Right ventricle myocardium superior (tissue), 1 donor: ENCODE data around the gene MAP7D2. TPM values are rescaled to one million over a fixed set of nuclear protein-coding genes. Genes with fewer than 3 reads are reported as not detected.

Experiments used
- ATAC-seq: fragments of 200-7000 bp; cut with Tn5 transposase; one replicate; pipeline ENCODE4 v1.9.1; 2020; ENCODE audit warnings: mild to moderate bottlenecking; ENCODE audit not compliant: poor library complexity
- DNase-seq: peaks from one replicate; pipeline ENCODE4 v3.0.0-alpha.2; 2020
- intact Hi-C: fragments of 100-400 bp; cut with DNase I; formaldehyde crosslinking; loops from one replicate; pipeline ENCODE4 v1.11.2; 2022
- total RNA-seq: library from RNA; stranded (reverse); fragmentation: NEBNext Ultra II Directional; extraction: Animal tissue kit (Norgen Biotek cat#: 25700); gene quantifications from one replicate; pipeline ENCODE4 v1.2.1, GENCODE V29; 2021
- donor health status: DM: no; HTN: yes; CAD: no; lungs with severe emphysema.

Gene MAP7D2
- total RNA-seq, 1 donor from 2014 or later = 0.40 TPM

DNA sequence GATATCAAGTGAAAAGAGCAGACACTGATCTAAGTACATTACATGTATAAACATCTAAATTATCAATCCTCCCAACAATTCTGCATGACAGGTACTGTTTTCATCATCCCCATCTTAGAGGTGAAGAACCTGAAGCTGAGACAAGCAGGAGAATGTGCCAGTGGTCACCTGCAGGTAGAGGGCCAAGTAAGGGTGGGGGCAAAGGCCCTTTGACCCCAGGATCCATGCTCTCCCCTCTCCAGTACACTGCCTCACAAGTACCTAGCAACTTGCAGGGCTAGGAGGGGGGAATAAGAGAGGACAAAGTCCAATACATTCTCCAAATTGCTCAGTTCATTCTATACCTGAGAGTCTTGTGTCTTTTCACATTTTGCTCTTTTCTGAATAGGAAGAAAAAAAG lies 8.3 kb upstream of the MAP7D2 start:
- ATAC-seq (no peak), DNase-seq (no peak)
- intact Hi-C loops = no loop called here

DNA sequence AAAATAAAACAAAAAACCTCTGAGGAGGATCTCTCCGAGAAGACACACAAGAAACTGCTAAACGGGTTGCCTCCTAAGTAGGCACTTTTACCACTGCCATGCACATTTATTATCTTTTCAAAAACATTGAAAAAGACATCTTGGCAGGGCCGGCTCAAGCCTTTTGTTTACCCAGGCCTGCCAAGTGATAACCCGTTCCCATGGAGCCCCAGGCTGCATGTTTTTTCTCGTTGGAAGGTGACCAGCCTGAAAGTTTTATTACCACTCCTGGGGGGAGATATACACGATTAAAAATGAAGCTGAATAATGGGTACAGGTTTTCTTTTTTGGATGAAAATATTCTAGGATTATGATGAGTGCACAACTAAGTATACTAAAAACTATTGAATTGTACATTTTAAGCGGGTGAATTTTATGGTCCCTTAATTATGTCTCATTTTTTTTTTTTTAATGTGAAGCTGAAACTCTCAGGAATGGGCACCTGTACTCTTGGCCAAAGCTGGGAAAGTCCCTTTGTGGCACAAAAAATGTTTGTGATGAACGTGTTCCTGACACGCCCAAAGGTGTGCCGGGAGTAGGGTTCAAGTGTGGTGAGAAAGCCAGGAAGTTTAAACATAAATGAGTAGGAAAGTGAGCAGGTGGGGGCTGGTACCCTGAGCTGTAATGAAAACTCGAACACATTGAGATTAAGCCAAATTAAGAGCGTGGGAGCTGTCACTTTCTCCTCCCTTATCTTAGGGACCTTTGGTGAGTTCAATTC lies 1.5 kb upstream of the MAP7D2 start:
- ATAC-seq (no peak), DNase-seq (no peak)
- intact Hi-C loops = no loop called here

DNA sequence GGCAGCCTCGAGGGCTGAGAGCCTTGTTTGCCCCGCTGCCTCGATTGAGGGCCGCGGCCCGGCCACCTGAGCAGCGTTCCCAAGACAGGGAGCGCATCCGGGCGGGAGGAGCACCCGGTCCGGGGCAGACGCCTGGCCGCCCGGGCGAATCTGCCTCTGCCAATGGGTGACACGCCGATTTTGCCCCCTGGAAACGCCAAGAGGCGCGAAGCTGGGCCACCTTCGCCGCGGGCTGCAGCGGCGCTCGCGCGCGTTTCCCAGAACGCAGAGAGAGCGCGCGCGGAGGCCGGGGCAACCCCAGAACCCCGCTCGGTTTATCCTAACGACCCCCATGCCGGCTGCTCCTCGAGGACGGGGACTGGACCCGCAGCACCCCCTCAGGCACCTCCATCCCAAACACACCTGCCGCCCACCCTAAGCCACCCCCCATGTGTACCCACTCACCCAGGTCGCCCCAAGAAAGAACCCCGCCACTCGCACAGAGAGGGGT lies 575 bp downstream of the MAP7D2 start:
- DNase-seq = no peak
- ATAC-seq = no peak
- intact Hi-C loops = no loop called here

DNA sequence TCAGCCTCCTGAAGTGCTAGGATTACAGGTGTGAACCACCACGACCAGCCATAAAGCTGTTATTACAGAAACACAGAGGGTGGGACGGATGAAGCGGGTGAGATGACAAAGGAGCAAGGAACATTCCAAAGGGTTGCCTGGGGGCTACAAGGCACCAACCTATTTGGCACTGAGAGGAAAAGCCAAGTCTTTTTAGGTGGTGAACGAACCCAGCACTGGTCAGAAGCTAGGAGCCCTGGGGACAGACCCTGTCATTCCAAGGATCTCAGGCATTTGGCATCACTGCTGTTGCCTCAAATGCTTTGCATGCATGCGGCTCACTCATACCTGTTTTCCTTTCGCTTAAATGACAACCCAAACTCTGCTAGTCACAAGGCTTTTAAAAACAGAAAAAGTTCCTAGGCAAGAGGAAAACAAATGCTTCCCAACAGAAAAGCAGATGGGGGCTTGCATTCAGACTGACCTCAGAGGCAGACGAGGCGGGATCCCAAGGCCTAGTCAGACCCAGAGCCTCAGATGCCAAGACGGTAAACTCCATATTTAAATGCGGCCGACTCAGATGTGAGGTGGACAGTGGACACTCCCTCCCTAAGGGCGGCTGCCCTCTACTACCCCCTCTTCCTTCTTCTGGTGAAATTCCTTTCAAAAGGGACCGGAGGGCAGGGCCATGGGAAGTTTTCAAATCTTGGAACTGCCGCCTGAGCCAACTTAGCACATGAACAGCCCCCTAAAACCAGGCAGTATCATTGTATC lies 4.5 kb downstream of the MAP7D2 start:
- DNase-seq = no peak
- intact Hi-C loops = no loop called here
- ATAC-seq = no peak

DNA sequence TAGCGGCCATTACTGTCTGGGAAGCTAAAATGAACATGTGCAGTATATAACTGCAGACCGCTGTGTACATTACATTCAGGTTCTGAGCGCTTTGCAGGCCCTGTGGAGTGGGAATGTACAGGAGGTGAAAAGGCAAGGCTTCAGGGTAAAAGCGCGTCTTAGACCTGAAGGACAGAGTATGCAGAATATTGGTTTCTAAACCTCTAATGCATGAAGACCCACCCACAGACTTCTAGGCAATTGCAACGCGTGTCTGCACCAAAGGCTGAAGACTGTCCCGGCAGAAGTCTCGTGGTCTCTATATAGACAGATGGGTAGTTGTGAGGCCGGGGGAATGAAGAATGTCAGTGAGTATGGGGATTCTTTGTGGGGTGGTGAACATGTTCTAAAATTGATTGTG lies 5.4 kb downstream of the MAP7D2 start:
- intact Hi-C loops = no loop called here
- DNase-seq = no peak
- ATAC-seq = no peak

DNA sequence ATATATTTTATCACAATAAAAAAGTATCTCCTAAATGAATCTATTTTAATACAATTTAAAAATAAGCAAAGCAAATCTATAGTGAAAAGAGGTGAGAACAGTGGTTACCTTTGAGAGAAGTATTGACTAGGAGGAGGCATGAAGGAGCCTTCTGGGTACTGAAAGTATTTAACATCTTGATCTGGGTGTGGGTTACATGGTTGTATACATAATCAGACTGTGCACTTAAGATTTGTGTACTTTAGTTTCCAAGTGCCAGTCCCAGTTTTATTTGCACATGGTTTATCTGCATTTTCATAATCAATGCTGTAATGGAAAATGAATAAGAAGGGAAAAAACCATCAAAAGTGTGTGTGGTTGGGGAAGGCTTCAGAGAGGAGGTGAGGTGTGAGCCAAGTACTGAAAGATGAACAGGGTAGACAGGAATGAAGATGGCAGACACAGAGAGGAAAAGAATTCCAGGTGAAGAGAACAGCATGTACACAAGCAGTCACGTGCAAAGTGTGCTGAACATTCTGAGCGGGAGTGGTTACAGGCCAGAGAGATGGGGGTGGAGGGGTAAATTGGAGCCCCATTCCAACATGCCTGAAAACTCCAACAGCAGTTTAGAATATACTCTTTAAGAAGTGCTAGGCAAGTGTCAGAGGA lies 14.6 kb downstream of the MAP7D2 start:
- intact Hi-C loops = no loop called here
- no peak for DNase-seq
- ATAC-seq = no peak

DNA sequence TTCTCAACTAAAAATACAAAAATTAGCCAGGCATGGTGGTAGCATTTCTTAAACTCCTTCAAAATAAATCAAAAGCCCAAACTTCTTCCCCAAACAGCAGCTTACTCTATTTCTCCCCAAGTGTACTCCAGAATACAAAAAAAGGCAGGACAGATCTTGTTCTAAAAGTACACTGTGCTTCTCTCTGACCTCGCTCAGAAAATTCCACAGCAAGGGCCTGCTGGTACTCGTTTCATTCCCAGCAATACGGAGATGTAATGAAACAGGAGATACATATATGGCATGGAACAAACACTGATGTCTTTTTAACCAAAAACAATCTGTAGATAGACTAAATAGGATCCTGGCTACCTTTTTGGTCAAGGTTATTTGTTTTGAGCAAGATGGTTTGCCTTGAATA lies 25.2 kb downstream of the MAP7D2 start:
- ATAC-seq (no peak), DNase-seq (no peak)
- intact Hi-C loops = no loop called here

DNA sequence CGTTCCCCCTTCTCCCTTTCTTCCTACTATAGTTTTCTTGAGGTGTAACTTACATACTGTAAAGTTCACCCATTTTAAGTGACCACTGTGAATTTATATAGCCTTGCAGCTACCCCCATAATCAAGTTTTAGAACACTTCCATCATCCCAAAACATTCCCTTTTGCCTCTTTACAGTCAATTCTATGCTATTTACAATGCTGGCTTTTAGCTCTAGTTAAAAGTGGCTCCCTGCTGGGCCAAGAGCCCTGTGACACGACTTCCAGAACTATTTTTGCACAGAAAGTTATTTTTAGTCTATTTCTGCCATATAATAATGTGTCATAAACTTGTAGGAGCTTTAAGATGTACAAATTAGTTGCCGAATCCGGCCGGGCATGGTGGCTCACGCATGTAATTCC lies 26.9 kb downstream of the MAP7D2 start:
- ATAC-seq (no peak), DNase-seq (no peak)
- intact Hi-C loops = no loop called here

DNA sequence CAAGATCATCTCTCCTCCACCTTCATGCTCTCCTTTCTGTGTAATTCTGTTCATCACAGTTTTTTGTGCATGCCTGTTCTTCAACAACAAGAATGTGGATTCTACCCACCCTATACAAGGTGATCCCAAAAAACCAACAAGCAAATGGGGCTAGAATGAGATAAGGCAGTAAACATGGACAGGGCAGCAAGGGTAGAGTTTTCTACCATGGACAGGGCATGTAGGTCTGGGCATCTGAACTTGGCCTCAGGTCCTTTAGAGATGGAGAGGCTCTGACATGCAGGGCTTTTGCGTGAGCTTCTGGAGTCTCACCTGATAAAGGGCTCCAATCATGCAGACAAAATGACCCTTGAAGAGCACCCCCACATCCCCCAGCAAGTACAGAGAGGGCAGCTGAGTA lies 36.4 kb downstream of the MAP7D2 start:
- ATAC-seq = no peak
- intact Hi-C loops = no loop called here
- DNase-seq = no peak

DNA sequence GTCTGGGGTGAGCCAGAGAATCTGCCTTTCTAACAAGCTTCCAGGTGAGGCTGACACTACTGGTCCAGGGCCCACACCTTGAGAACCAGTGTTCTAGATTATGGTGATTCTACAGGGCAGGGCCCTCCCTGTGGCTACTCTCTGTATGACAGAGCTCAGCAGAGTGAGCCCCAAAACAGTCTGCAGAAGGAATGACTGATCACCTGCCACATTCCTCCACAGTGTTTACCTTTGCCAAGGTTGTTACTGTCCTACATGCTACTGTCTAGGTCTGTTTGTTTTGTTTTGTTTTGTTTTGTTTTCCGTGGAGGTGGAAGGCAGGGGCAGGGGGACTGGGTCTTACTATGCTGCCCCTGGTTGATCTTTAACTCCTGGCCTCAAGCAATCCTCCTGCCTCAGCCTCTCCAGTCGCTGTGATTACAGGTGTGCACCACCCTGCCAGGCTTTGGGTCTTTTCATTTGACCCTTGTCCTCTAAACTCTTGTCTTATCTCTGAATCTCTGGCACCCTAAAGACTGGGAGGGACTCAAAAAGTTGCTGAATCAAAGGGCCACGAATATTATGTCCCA lies 45.1 kb downstream of the MAP7D2 start:
- DNase-seq (no peak), ATAC-seq (no peak)
- intact Hi-C loops = no loop called here

DNA sequence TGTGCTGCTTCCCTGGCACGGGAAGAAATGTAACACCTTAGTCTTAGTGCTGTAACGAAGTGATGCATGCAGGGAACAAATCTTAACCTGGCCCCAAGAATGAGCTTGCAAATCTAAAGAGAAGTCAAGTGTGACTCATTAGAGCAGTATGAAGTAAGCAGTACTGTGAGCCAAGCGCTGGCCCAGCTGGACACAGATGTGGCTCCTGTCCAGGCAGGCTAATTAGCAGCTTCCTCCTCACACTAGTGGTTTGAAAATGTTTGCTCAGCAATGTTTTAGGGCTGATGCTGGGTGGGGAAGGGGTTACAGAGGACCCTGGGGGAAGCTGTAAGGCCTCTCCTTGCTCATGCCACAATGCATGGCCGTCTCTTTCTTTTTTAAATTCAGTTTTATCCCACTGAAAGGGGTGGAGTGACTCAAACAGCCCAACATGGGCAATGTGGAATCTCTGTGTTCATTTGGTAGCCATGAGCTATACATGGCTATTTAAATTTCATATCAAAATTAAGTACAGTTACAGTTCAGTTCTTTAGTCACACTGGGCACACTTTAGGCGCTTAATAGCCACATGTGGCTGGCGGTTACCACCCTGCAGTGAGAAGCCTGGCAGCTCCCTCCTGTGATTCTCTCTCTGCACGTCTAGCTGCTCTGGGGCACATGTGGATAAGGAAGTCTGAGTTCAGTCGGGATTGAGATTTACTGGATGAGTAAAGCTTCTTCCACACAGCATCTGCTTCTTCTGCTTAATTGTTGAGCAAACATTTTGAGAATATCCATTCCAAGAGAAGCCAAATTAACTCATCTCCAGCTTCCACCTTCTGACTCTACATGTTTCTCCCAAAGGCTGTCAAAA lies 48.8 kb downstream of the MAP7D2 start:
- DNase-seq (peak; percentile 81), ATAC-seq (peak; percentile 94)
- intact Hi-C loops = no loop called here

DNA sequence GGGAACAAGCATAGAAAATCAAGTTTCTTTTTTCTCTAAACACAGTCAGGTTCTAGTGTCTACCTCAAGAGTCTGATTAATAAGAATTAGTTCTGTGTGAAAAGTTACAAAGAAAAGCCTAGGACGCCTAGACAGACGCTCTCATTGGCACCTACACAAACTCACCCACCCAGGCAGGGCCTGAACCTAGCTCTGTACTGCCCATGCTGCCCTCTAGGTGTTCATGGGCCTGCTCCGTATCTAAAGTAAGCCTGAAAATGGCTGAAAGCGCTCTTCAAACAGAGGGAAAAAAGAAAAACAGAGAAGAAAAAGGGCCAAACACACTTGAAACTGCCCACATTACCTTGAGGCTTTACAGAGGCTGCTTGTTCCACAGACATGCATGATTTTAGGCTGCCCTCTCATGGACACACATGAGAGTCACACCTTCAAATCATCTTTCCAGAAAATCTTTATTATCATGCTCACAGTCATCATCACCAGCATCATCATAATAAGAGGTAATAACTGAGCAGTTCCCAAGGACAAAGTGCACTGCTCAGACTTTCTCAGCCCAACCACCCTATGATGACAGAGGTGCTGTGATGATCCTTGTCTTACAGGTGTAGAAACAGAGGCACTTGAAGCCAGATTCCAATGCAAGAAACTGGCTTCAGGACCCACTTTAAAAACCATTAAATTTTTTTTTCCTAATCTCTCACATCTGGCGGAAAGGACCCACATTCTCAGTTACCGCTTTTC lies 49.6 kb downstream of the MAP7D2 start:
- intact Hi-C loops = no loop called here
- ATAC-seq = peak; percentile 39
- DNase-seq = no peak

DNA sequence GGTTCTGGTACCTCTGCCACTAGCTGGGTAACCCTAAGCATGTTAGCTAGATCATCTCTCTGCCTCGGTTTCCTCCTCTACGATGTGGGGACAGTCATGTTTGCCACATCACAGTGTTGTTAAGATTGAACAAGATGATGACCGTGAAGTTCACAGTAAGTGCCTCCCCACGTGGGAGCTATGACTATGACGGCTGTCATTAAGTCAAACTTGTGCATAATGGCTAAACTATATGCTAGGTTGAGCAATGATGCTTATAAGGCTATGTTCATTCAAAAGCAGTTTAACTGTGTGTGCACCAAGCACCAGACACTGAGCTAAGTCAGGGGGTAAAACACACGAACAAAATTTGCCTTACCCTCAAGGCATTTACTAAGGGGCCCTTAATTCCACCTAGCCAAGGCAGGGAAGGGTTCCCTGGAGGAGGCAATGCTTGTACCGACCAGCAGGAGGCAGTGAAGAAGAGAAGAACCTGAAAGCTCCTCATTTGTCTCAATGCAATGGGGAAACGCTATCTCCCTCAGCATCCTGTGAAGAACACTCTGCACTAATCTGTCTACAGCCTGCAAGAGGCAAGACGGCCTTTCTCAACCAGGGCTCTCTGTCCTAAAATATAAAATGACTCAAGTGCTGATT lies 52.9 kb downstream of the MAP7D2 start:
- intact Hi-C loops = no loop called here

DNA sequence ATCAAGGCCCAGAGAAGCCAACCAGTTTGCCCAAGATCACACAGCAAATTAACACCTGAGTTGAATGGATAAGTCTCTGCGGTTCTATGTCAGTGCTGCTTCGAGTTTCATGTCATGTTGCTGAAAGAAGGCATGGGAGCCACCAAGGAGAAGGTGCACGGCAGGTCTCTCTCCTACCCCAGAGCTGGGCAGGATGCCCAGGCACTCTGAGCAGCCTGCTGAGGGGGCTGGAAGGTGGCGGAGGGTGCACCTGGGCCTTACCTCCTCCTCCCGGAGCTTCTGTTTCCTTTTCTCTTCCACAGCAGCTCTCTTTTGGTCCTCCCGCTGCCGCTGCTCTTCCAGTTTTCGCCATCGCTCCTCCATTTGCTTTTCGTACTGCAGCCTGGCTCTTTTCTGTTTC lies 53.6 kb downstream of the MAP7D2 start:
- DNase-seq = no peak
- intact Hi-C loops = no loop called here
- ATAC-seq = no peak

More for the DNA sequence above, 52.9 kb downstream of the MAP7D2 start:
- DNase-seq = no peak
- ATAC-seq = no peak

DNA sequence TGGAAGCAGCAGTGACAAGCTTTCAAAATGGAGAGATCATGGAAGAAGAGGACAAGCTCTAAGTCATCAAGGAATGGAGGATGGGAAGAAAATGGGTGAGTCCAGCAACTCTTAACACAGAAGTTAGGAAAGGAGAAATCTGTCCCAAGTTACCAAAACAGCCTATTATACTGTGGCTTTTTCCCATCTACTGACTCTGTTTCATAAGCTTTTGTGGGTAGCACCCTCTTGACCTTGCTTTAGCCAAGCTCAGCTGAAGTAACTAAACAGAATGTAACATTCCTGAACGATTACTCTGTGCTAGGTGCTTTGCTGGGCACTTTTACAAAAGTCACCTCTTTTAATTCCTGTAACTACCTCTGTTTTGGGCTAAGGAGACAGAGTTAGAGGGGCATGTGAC lies 54.9 kb downstream of the MAP7D2 start:
- no peak for ATAC-seq

DNA sequence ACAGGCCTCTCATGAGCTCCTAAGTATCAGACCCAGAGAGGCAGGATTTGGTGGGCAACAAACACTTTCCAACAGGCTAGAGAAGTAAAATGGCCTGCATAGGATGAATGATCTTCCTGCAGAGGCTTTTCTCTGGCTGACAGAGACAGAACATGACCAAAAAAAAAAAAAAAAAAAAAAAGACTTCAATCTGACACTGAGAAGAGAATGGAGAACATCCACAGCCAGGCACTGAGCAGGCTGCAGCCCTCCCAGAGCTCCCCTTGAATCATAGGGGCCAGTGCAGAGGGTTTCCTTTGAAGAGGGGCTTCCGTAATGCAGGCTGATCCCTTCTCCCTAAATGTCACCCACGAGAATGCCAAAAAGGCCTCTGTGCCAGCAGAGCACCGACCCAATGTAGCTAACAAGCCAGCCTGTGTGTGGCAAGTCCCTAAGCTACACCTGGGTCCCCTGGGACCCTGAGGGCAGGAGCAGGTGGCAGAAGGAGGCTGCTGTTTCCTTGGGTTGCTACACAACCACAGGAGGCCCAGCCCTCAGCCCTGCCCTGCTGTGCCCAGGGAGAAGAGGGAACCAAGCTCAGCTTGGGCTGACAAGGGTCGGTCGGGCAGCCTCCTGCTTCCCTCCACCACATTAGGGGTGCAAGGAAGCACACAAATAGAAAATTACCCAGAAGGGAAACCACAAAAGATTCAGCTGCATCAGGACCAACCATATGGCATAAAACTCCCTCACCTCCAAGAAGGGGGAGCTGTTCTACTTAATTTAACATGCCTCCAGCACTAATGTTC lies 55.6 kb downstream of the MAP7D2 start:
- DNase-seq (no peak), ATAC-seq (no peak)
- intact Hi-C loops = no loop called here

More for the DNA sequence above, 54.9 kb downstream of the MAP7D2 start:
- intact Hi-C loops = no loop called here
- no peak for DNase-seq
